ENCODE measurements around the gene ANKS1A.
A peak's percentile ranks its signal among the peaks of the same experiment; 100 is the strongest.

Gene ANKS1A

GRCh38 chr6:34859951-34860350 is 29.1 kb upstream of the ANKS1A start:
- DNase-seq (ENCODE audit: low read depth) = no peak
- TF ChIP-seq CTCF (IDR thresholded peaks at IDR 0.05; ENCODE audit: low read length, missing control alignments) = no peak

GRCh38 chr6:34860776-34861175 is 28.3 kb upstream of the ANKS1A start:
- no peak for DNase-seq (ENCODE audit: low read depth)
- no peak overlapping the region for H3K4me3 ChIP-seq (replicated peaks; ENCODE audit: low read depth, low read length)
- TF ChIP-seq CTCF (IDR thresholded peaks at IDR 0.05; ENCODE audit: low read length, missing control alignments) = no peak

More at GRCh38 chr6:34859951-34860350, 29.1 kb upstream of the ANKS1A start:
- H3K4me3 ChIP-seq (replicated peaks; ENCODE audit: low read depth, low read length) = no peak overlapping the region

GRCh38 chr6:34864007-34864406 is 25.0 kb upstream of the ANKS1A start:
- no peak for TF ChIP-seq CTCF (IDR thresholded peaks at IDR 0.05; ENCODE audit: low read length, missing control alignments)
- no peak for DNase-seq (ENCODE audit: low read depth)
- no peak overlapping the region for H3K4me3 ChIP-seq (replicated peaks; ENCODE audit: low read depth, low read length)

- no peak for TF ChIP-seq CTCF (IDR thresholded peaks at IDR 0.05; ENCODE audit: low read length, missing control alignments)
- peak; percentile 60 for DNase-seq (ENCODE audit: low read depth)
- no peak overlapping the region for H3K4me3 ChIP-seq (replicated peaks; ENCODE audit: low read depth, low read length)
Measured at GRCh38 chr6:34865107-34865506, 23.9 kb upstream of the ANKS1A start.

GRCh38 chr6:34866509-34866908 is 22.5 kb upstream of the ANKS1A start:
- no peak for DNase-seq (ENCODE audit: low read depth)
- no peak overlapping the region for H3K4me3 ChIP-seq (replicated peaks; ENCODE audit: low read depth, low read length)
- no peak for TF ChIP-seq CTCF (IDR thresholded peaks at IDR 0.05; ENCODE audit: low read length, missing control alignments)

GRCh38 chr6:34867484-34867883 is 21.6 kb upstream of the ANKS1A start:
- no peak overlapping the region for H3K4me3 ChIP-seq (replicated peaks; ENCODE audit: low read depth, low read length)
- TF ChIP-seq CTCF (IDR thresholded peaks at IDR 0.05; ENCODE audit: low read length, missing control alignments) = peak; percentile 14
- peak; percentile 10 for DNase-seq (ENCODE audit: low read depth)

GRCh38 chr6:34871853-34872252 is 17.2 kb upstream of the ANKS1A start:
- DNase-seq (ENCODE audit: low read depth) = no peak
- no peak for TF ChIP-seq CTCF (IDR thresholded peaks at IDR 0.05; ENCODE audit: low read length, missing control alignments)
- H3K4me3 ChIP-seq (replicated peaks; ENCODE audit: low read depth, low read length) = no peak overlapping the region

All from fibroblast of pulmonary artery (primary cell).